OCI-LY7 (cell line): Measurements from ENCODE around the gene SERPINB10.

Experiments
- CTCF ChIP-seq: fragments of 200-600 bp; sonication (generic); conservative IDR thresholded peaks from 2 replicates; pipeline ENCODE4 v1.5.1; 2014; ENCODE audit warnings: mild to moderate bottlenecking, antibody characterized with exemption, low read length, moderate library complexity, mixed read lengths
- EZH2phosphoT487 ChIP-seq: fragments of 200-600 bp; sonication (generic); IDR thresholded peaks from 2 replicates; pipeline ENCODE4 v1.6.1; 2018; ENCODE audit warnings: low read depth, borderline replicate concordance, mild to moderate bottlenecking, mixed run types, antibody characterized with exemption, low read length, moderate library complexity, mixed read lengths

DNA sequence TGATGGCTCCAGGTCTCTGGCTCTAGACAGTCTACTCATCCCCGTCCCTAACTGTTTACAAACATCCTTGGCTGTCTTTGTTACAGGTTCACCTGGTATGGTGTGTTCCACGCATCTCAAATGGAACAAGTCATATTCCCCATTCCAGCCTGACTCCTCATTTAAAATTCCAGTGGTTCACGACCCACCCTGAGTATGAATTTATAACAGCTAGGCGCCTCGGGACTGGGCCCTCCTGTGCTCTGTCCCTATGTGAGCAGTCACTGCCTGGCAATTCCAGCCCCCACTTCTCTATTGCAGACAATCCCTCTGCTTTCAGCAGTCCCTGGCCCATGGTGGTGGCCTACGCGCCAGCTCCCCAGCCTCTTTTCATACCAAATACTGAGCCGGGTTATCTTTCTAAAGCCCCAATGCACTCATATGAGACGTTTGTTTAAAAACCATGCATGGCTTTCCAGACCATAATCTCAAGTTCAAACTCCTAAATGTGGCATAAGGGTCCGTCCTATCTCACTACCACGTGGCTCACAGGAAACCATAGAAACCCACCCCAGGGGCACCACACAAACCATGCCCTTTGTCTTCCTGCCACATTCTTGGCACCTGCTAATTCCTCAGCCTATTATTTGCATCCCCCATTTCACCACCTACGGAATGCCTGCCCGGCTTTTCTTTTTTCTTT, 63.7 kb downstream of the SERPINB10 start:
- TF ChIP-seq CTCF (no peak), EZH2phosphoT487 (no peak)
